B cell (primary cell): ENCODE data around the gene PPM1M. TPM values are rescaled to one million over a fixed set of nuclear protein-coding genes. Genes with fewer than 3 reads are reported as not detected.
"Not testable (repeated sequence)": the region's sequence is repeated elsewhere in the genome, so short reads cannot be mapped to it uniquely, and the experiment has no call there.

ENCODE experiments used
- ATAC-seq: fragments of 200-7000 bp; cut with Tn5 transposase; one replicate; pipeline ENCODE4 v1.10.0; 2021; ENCODE audit warnings: low read depth, mild to moderate bottlenecking, moderate number of reproducible peaks, moderate library complexity
- CTCF ChIA-PET: fragments of 350-600 bp; sonication (Branson Sonifier 250); formaldehyde crosslinking; loops from one replicate; lab custom pipeline; 2021; ENCODE audit warnings: antibody characterized with exemption, inconsistent platforms; lab: Charles Lee
- POLR2A ChIA-PET: fragments of 350-600 bp; sonication (Branson Sonifier 250); formaldehyde crosslinking; loops from one replicate; lab custom pipeline; 2021; ENCODE audit warnings: antibody characterized with exemption; lab: Charles Lee
- DNase-seq: peaks from one replicate; pipeline ENCODE4 v3.0.0; 2013
- H2AFZ ChIP-seq: 2 replicates; pipeline ENCODE4 v1.6.1; 2012; ENCODE audit warnings: mild to moderate bottlenecking, low read depth, low read length; ENCODE audit not compliant: insufficient read depth, poor library complexity, severe bottlenecking
- H3K27ac ChIP-seq, 2 donors: 1 replicate in 1 of 2; 2 replicates in 1 of 2; pipeline ENCODE4 v1.5.1; 2012 to 2013; ENCODE audit warnings: low read length in 2 of 2, mild to moderate bottlenecking in 2 of 2, moderate library complexity in 1 of 2
- H3K27me3 ChIP-seq, 4 experiments: fragments of 200-600 bp in 1 of 4; sonication (generic) in 1 of 4; replicated peaks in 1 of 4; 1 replicate in 2 of 4; 2 replicates in 2 of 4; pipeline versions ENCODE4 v1.6.1 to v1.7.0; 2013 to 2016; ENCODE audit warnings: low read length in 3 of 4, mild to moderate bottlenecking in 2 of 4, mixed read lengths in 1 of 4, moderate library complexity in 1 of 4; ENCODE audit not compliant: insufficient read depth in 4 of 4, control insufficient read depth in 3 of 4; ENCODE audit errors: control extremely low read depth in 1 of 4
- H3K36me3 ChIP-seq, 2 experiments: replicated peaks in 1 of 2; 1 replicate in 1 of 2; 2 replicates in 1 of 2; pipeline versions ENCODE4 v1.6.1 to v1.7.1; 2013; ENCODE audit warnings: low read length in 1 of 2; ENCODE audit not compliant: insufficient read depth in 2 of 2, control insufficient read depth in 1 of 2; ENCODE audit errors: control extremely low read depth in 1 of 2, extremely low read depth in 1 of 2
- H3K4me1 ChIP-seq, 2 donors: fragments of 200-600 bp in 1 of 2; sonication (generic) in 1 of 2; 1 replicate in 1 of 2; 2 replicates in 1 of 2; pipeline versions ENCODE4 v1.5.1 to v1.6.1; 2013 to 2017; ENCODE audit warnings: low read length in 2 of 2; ENCODE audit not compliant: control insufficient read depth in 2 of 2, insufficient read depth in 2 of 2
- H3K4me2 ChIP-seq: replicated peaks from 2 replicates; pipeline ENCODE3; 2012; ENCODE audit warnings: mild to moderate bottlenecking, low read depth, low read length; ENCODE audit not compliant: poor library complexity, severe bottlenecking
- H3K4me3 ChIP-seq, 5 experiments: fragments of 200-600 bp in 1 of 5; sonication (generic) in 1 of 5; 1 replicate in 3 of 5; 2 replicates in 2 of 5; pipeline versions ENCODE4 v1.5.1 to v1.7.0; 2011 to 2016; ENCODE audit warnings: low read length in 4 of 5, mild to moderate bottlenecking in 4 of 5, low read depth in 2 of 5, control low read depth in 1 of 5, moderate library complexity in 1 of 5; ENCODE audit not compliant: insufficient read depth in 1 of 5; ENCODE audit errors: control extremely low read depth in 1 of 5, extremely low read depth in 1 of 5
- H3K79me2 ChIP-seq: fragments of 200-600 bp; sonication (generic); one replicate; pipeline ENCODE4 v1.6.0; 2016; ENCODE audit warnings: low read length; ENCODE audit not compliant: control insufficient read depth, insufficient read depth
- H3K9ac ChIP-seq: fragments of 200-600 bp; sonication (generic); 2 replicates; pipeline ENCODE4 v1.6.1; 2017; ENCODE audit warnings: mild to moderate bottlenecking, low read length, moderate library complexity
- H3K9me3 ChIP-seq, 3 donors: one replicate each; pipeline versions ENCODE4 v1.6.1 to v1.7.1; 2013; ENCODE audit warnings: low read length in 2 of 3; ENCODE audit not compliant: control insufficient read depth in 2 of 3, insufficient read depth in 1 of 3; ENCODE audit errors: control extremely low read depth in 1 of 3
- H4K20me1 ChIP-seq: 2 replicates; pipeline ENCODE4 v1.6.0; 2012; ENCODE audit warnings: mild to moderate bottlenecking, low read length; ENCODE audit not compliant: insufficient read depth, control insufficient read depth, poor library complexity, severe bottlenecking
- H3K27ac Mint-ChIP-seq: one replicate; pipeline ENCODE4 v1.8.0; 2021; ENCODE audit warnings: mixed read lengths
- H3K27me3 Mint-ChIP-seq: one replicate; pipeline ENCODE4 v1.8.0; 2021; ENCODE audit warnings: mixed read lengths
- H3K4me1 Mint-ChIP-seq: one replicate; pipeline ENCODE4 v1.8.0; 2021; ENCODE audit warnings: mixed read lengths
- H3K4me3 Mint-ChIP-seq: one replicate; pipeline ENCODE4 v1.8.0; 2021; ENCODE audit warnings: mixed read lengths
- H3K9me3 Mint-ChIP-seq: one replicate; pipeline ENCODE4 v1.8.0; 2022; ENCODE audit warnings: mixed read lengths; ENCODE audit not compliant: insufficient read depth
- CTCF ChIP-seq: fragments of 200-600 bp; IDR thresholded peaks from one replicate; pipeline ENCODE4 v1.8.0; 2022; ENCODE audit warnings: antibody characterized with exemption, mild to moderate bottlenecking
- EZH2 ChIP-seq: IDR thresholded peaks from 2 replicates; pipeline ENCODE4 v1.6.1; 2012; ENCODE audit warnings: borderline replicate concordance, low read depth, mild to moderate bottlenecking, moderate library complexity, low read length; ENCODE audit not compliant: insufficient read depth, poor library complexity, severe bottlenecking
- WGBS: methylation state at CpG from one replicate; pipeline ENCODE4 v1.1.5; 2013; ENCODE audit warnings: missing lambda C conversion rate; ENCODE audit not compliant: insufficient coverage; 5-methylcytosine and 5-hydroxymethylcytosine counted together
- intact Hi-C: fragments of 100-400 bp; cut with micrococcal nuclease; formaldehyde crosslinking; loops from one replicate; pipeline ENCODE4 v1.10.0; 2022
- polyA plus RNA-seq: library from polyadenylated mRNA; depleted of rRNA; stranded (reverse); fragments of >200 nt; gene quantifications from 2 replicates; pipeline ENCODE4 v1.2.3, GENCODE V29; 2012
- total RNA-seq, 2 donors: library from RNA; stranded (reverse); fragments of 120-200 nt in 1 of 2; gene quantifications; 1 replicate in 1 of 2; 2 replicates in 1 of 2; pipeline versions ENCODE4 v1.2.3 to v1.2.4, GENCODE V29; 2013 to 2022

The PPM1M gene
- total and polyA plus RNA-seq, 2 donors (not counting 1 experiment from before 2014, with no cell fraction given) = 45.0 to 65.2 TPM

DNA sequence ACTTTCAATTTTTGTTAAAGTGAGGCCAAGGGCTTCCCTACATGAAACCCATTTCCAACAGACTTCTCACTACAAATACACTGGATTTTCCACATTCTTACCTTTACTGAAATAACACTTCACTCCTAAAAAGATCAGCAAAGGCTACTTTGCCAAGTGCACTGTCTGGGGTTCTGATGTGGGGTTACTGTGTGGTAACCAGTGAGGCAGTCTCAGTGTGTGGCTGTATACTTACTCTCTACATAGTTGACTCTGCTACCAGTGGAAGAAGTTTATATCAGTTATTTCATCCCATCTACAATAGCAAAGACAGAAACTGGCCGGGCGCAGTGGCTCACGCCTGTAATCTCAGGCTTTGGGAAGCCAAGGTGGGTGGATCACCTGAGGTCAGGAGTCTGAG lies 27.3 kb downstream of the PPM1M start:
- TF ChIP-seq CTCF (no peak), EZH2 (no peak)
- WGBS = no CpG with 5 or more reads among the region's 3 CpGs
- H3K27ac Mint-ChIP-seq = no peak overlapping the region
- Histone ChIP-seq H2AFZ (no peak overlapping the region), H3K4me1 (peaks cover 53 to 65% of the 10 kb centered on the region in 2 donors), H3K27ac (peak overlapping the region in 1 of 2 donors; percentile 9), H3K79me2 (peaks cover 100% of the 10 kb centered on the region), H3K9ac (no peak overlapping the region), H3K4me3 (no peak overlapping the region), H3K36me3 (peaks cover 0 to 48% of the 10 kb centered on the region in 2 experiments), H3K27me3 (no peaks in the 10 kb centered on the region), H3K9me3 (no peaks in the 10 kb centered on the region), H4K20me1 (peaks cover 82% of the 10 kb centered on the region), H3K4me2 (no peak overlapping the region)
- ATAC-seq (no peak), DNase-seq (no peak)
- H3K4me3 Mint-ChIP-seq = peak overlapping the region; percentile 2
- no peaks in the 10 kb centered on the region for H3K27me3 Mint-ChIP-seq
- POLR2A ChIA-PET = no interaction called here
- no peaks in the 10 kb centered on the region for H3K9me3 Mint-ChIP-seq
- intact Hi-C loops = no loop called here
- H3K4me1 Mint-ChIP-seq = peaks cover 78% of the 10 kb centered on the region
- CTCF ChIA-PET = interaction anchor here (1.6 to 1.8 kb wide), 3 partner anchors 32 to 66 kb away, joined by 5 to 7 read pairs (median 6); no protein-coding TSS in a partner anchor

DNA sequence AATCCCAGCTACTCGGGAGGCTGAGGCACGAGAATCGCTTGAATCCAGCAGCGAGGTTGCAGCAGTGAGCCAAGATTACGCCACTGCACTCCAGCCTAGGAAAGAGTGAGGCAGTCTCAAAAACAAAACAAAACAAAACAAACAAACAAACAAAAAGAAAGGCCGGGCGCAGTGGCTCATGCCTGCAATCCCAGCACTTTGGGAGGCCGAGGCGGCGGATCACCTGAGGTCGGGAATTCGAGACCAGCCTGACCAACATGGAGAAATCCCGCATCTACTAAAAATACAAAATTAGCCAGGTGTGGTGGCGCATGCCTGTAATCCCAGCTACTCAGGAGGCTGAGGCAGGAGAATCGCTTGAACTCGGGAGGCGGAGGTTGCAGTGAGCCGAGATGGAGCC lies 29.2 kb downstream of the PPM1M start:
- POLR2A ChIA-PET, H3K27me3 Mint-ChIP-seq, ATAC-seq, DNase-seq, H3K9ac ChIP-seq, H3K4me3 ChIP-seq, H2AFZ ChIP-seq, H3K27me3 ChIP-seq, H3K4me2 ChIP-seq, H3K9me3 Mint-ChIP-seq, CTCF ChIA-PET, H3K9me3 ChIP-seq: not testable (repeated sequence)
- peaks cover 0 to 30% of the 10 kb centered on the region in 2 experiments for H3K36me3 ChIP-seq
- intact Hi-C loops = loop anchor here (5.0 kb wide), 3 partner anchors 38 to 277 kb away; partner anchors contain the start of genes RPL29 and UQCC5
- peak overlapping the region in 1 of 2 donors; percentile 45 for H3K27ac ChIP-seq
- peaks cover 95% of the 10 kb centered on the region for H3K79me2 ChIP-seq
- H4K20me1 ChIP-seq = peaks cover 68% of the 10 kb centered on the region
- Mint-ChIP-seq H3K27ac (peak overlapping the region; percentile 41), H3K4me1 (peaks cover 74% of the 10 kb centered on the region), H3K4me3 (peak overlapping the region; percentile 49)
- 97% methylated on average over 14 of the region's 18 CpGs for WGBS
- H3K4me1 ChIP-seq = peaks cover 59 to 71% of the 10 kb centered on the region in 2 donors
